ENCODE data around the gene TUBA3C.

TUBA3C gene

DNA sequence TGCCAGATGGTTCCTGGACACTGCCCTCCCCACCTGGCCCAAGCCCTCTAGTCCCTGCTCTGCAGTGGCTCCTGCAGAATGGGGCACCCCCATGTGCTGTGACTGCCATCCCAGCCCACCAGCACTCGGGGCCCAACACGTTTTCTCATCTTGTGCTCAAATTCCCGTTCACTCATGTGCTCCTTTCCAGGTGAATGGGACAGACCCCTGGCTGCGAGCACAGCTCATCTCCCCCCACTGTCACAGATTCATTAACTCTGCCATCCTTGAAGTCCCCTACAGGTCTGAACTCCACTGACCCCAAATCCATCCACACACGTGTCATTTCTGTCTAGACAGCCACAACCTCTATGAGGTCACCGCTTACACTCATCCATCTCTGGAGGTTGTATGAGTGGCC is 23.6 kb downstream of the TUBA3C start:
- H3K4me3 Mint-ChIP-seq = no peak overlapping the region
- ATAC-seq (replicated peaks; ENCODE audit: extremely low read depth, poor library complexity, severe bottlenecking) = no peak
- no peaks in the 10 kb centered on the region for H3K9me3 Mint-ChIP-seq
- no peak for DNase-seq (ENCODE audit: low spot score in 2 of 2)
- H3K36me3 Mint-ChIP-seq (ENCODE audit: insufficient read depth) = no peaks in the 10 kb centered on the region
- H3K27me3 Mint-ChIP-seq = no peaks in the 10 kb centered on the region
- H3K27ac Mint-ChIP-seq (ENCODE audit: low read depth) = no peak overlapping the region
- H3K4me1 Mint-ChIP-seq = no peaks in the 10 kb centered on the region

DNA sequence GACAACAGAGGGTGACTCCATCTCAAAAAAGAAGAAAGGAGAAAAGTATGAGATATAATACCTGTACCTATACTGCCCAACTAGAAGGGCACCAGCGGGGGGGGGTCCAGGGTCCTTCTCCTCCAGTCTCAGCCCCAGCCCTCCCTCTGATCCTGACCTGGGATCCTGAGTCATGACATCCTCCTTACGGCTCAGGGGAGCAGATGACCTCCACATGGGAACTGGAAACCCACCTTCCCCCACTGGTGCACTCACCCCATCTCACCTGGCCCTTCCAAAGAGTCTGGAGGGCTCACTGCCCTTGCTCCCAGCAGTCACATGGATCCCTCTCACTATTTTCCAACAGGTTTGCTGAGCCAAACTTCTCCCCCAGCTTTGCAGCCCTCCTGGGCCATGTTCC is 24.2 kb downstream of the TUBA3C start:
- Mint-ChIP-seq H3K4me1 (no peaks in the 10 kb centered on the region), H3K9me3 (no peaks in the 10 kb centered on the region), H3K4me3 (no peak overlapping the region), H3K27me3 (no peaks in the 10 kb centered on the region), H3K27ac (ENCODE audit: low read depth) (no peak overlapping the region), H3K36me3 (ENCODE audit: insufficient read depth) (no peaks in the 10 kb centered on the region)
- DNase-seq (ENCODE audit: low spot score in 2 of 2) (no peak), ATAC-seq (replicated peaks; ENCODE audit: extremely low read depth, poor library complexity, severe bottlenecking) (no peak)

GRCh38 chr13:19156013-19156825 is 25.4 kb downstream of the TUBA3C start:
- Mint-ChIP-seq H3K9me3 (no peaks in the 10 kb centered on the region), H3K36me3 (ENCODE audit: insufficient read depth) (no peaks in the 10 kb centered on the region), H3K27ac (ENCODE audit: low read depth) (no peak overlapping the region), H3K4me1 (no peaks in the 10 kb centered on the region), H3K4me3 (no peak overlapping the region), H3K27me3 (no peaks in the 10 kb centered on the region)
- DNase-seq (ENCODE audit: low spot score in 2 of 2) (no peak), ATAC-seq (replicated peaks; ENCODE audit: extremely low read depth, poor library complexity, severe bottlenecking) (no peak)

- ATAC-seq (replicated peaks; ENCODE audit: extremely low read depth, poor library complexity, severe bottlenecking) = no peak
- DNase-seq (ENCODE audit: low spot score in 2 of 2) = no peak
- H3K9me3 Mint-ChIP-seq = no peaks in the 10 kb centered on the region
- no peaks in the 10 kb centered on the region for H3K4me1 Mint-ChIP-seq
- no peaks in the 10 kb centered on the region for H3K27me3 Mint-ChIP-seq
- H3K4me3 Mint-ChIP-seq = no peak overlapping the region
- H3K27ac Mint-ChIP-seq (ENCODE audit: low read depth) = no peak overlapping the region
- no peaks in the 10 kb centered on the region for H3K36me3 Mint-ChIP-seq (ENCODE audit: insufficient read depth)
These were observed 26.2 kb downstream of the TUBA3C start for GRCh38 chr13:19155321-19155861.

DNA sequence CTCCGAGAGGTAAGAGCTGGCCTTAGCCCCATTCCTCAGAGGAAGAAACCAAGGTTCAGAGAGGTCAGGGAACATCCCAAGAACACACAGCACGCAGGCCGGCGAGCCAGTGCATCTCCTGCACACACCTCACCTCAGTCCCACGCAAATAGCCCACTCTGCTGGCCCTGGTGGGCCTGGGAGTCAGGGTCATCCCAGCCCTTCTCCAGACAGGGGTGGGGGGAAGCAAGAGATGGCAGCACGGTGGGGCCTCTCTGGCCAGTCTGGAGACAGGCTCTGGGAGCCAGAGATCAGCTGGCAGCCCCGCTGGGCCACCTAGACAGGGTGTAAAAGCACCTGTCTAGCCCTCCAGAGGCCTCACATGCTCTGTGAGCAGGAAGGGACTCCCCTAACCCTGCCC is 26.8 kb downstream of the TUBA3C start:
- ATAC-seq (replicated peaks; ENCODE audit: extremely low read depth, poor library complexity, severe bottlenecking) (no peak), DNase-seq (ENCODE audit: low spot score in 2 of 2) (no peak)
- no peak overlapping the region for H3K27ac Mint-ChIP-seq (ENCODE audit: low read depth)
- no peaks in the 10 kb centered on the region for H3K36me3 Mint-ChIP-seq (ENCODE audit: insufficient read depth)
- H3K4me3 Mint-ChIP-seq = no peak overlapping the region
- no peaks in the 10 kb centered on the region for H3K9me3 Mint-ChIP-seq
- H3K27me3 Mint-ChIP-seq = no peaks in the 10 kb centered on the region
- H3K4me1 Mint-ChIP-seq = no peaks in the 10 kb centered on the region

DNA sequence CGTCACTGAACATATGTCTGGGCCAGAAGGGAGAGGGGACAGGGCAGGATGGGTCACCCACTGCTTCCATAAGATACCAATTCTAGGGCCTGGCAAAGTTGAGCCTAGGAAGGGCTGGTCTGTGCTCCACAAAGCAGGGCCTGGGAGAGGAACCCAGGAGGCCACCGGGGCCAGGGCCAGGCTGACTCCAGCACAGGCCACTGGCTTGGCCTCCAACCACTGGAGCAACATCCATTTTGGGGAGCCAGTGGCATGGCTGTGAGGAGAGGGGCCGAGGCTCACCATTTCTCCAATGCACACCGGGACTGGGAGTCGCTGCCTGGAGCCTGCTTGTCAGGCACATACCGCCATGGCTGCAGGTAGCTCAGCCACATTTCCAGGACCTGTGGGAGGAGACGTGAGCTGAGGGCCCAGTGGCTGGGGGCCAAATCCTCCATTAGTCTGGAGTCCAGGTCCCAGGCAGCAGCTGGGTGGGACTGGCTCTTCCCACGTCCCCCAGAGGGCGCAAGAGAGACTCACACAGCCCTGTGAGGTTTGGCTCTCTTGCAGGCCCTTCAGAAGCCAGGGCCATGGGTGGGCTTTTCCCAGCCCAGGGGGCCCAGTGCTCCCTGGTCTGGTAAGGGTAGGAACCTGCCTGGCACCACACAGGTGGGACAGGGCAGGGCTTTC is 27.7 kb downstream of the TUBA3C start:
- Mint-ChIP-seq H3K36me3 (ENCODE audit: insufficient read depth) (no peaks in the 10 kb centered on the region), H3K4me3 (no peak overlapping the region), H3K27ac (ENCODE audit: low read depth) (no peak overlapping the region), H3K9me3 (peaks cover 3% of the 10 kb centered on the region), H3K4me1 (no peaks in the 10 kb centered on the region), H3K27me3 (no peaks in the 10 kb centered on the region)
- ATAC-seq (replicated peaks; ENCODE audit: extremely low read depth, poor library complexity, severe bottlenecking) = no peak
- no peak for DNase-seq (ENCODE audit: low spot score in 2 of 2)

DNA sequence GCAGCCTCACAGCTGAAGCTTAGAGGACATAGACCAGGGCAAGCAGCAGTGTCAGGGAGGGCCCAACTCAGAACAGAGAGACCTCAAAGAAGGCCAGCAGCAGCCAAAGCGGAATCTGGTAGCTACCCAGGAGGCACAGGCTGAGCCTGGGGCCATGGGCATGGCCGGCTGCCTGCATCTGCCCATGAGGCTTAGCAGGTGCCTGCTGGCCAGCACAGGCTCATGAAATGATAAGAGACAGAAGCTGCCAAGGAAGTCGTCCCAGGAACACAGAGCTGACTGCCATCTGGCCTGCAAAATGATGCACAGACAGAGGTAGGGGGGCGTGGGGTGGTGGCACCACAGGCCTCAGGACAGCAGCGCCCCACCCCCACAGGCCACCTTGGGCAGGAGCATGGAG is 29.2 kb downstream of the TUBA3C start:
- H3K27ac Mint-ChIP-seq (ENCODE audit: low read depth) = no peak overlapping the region
- H3K4me1 Mint-ChIP-seq = no peaks in the 10 kb centered on the region
- ATAC-seq (replicated peaks; ENCODE audit: extremely low read depth, poor library complexity, severe bottlenecking) (no peak), DNase-seq (ENCODE audit: low spot score in 2 of 2) (no peak)
- H3K27me3 Mint-ChIP-seq = no peaks in the 10 kb centered on the region
- peaks cover 9% of the 10 kb centered on the region for H3K9me3 Mint-ChIP-seq
- H3K36me3 Mint-ChIP-seq (ENCODE audit: insufficient read depth) = no peaks in the 10 kb centered on the region
- no peak overlapping the region for H3K4me3 Mint-ChIP-seq

GRCh38 chr13:19151581-19152263 is 29.9 kb downstream of the TUBA3C start:
- Mint-ChIP-seq H3K4me1 (no peaks in the 10 kb centered on the region), H3K27ac (ENCODE audit: low read depth) (no peak overlapping the region), H3K4me3 (no peak overlapping the region), H3K9me3 (peaks cover 9% of the 10 kb centered on the region), H3K27me3 (no peaks in the 10 kb centered on the region), H3K36me3 (ENCODE audit: insufficient read depth) (no peaks in the 10 kb centered on the region)
- ATAC-seq (replicated peaks; ENCODE audit: extremely low read depth, poor library complexity, severe bottlenecking) (no peak), DNase-seq (ENCODE audit: low spot score in 2 of 2) (no peak)

DNA sequence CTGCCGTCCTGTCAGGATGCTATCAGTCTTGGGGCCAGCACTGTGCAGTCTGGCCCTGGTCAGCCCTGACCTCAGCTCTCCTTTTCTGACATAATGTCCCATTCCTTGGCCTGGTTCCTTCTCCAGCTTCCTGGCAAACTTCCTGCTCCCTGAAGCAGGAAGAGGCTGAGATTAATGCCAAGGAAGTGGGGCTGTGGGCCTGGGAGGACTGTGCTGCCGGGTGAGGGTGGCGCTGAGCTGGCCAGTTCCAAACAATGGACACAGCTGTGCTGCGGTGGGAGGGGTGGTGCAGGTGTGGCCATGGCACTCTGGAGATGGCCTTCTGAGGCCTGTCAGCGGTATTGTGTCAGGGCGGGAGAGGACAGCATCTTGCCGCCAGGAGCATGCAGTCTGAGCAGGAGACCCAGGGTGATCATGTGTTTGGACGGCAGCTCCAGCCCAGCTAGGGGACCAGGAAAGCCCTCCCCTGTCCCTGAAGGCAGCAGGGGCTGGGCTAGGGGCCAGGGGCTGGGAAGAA is 30.9 kb downstream of the TUBA3C start:
- H3K27me3 Mint-ChIP-seq = no peaks in the 10 kb centered on the region
- peaks cover 9% of the 10 kb centered on the region for H3K9me3 Mint-ChIP-seq
- H3K4me3 Mint-ChIP-seq = no peak overlapping the region
- no peaks in the 10 kb centered on the region for H3K4me1 Mint-ChIP-seq
- no peak for DNase-seq (ENCODE audit: low spot score in 2 of 2)
- no peaks in the 10 kb centered on the region for H3K36me3 Mint-ChIP-seq (ENCODE audit: insufficient read depth)
- no peak overlapping the region for H3K27ac Mint-ChIP-seq (ENCODE audit: low read depth)
- ATAC-seq (replicated peaks; ENCODE audit: extremely low read depth, poor library complexity, severe bottlenecking) = no peak

GRCh38 chr13:19150226-19150625 is 31.4 kb downstream of the TUBA3C start:
- H3K4me3 Mint-ChIP-seq = no peak overlapping the region
- DNase-seq (ENCODE audit: low spot score in 2 of 2) = no peak
- no peak for ATAC-seq (replicated peaks; ENCODE audit: extremely low read depth, poor library complexity, severe bottlenecking)
- peaks cover 9% of the 10 kb centered on the region for H3K9me3 Mint-ChIP-seq
- no peaks in the 10 kb centered on the region for H3K36me3 Mint-ChIP-seq (ENCODE audit: insufficient read depth)
- no peaks in the 10 kb centered on the region for H3K27me3 Mint-ChIP-seq
- H3K4me1 Mint-ChIP-seq = no peaks in the 10 kb centered on the region
- no peak overlapping the region for H3K27ac Mint-ChIP-seq (ENCODE audit: low read depth)

DNA sequence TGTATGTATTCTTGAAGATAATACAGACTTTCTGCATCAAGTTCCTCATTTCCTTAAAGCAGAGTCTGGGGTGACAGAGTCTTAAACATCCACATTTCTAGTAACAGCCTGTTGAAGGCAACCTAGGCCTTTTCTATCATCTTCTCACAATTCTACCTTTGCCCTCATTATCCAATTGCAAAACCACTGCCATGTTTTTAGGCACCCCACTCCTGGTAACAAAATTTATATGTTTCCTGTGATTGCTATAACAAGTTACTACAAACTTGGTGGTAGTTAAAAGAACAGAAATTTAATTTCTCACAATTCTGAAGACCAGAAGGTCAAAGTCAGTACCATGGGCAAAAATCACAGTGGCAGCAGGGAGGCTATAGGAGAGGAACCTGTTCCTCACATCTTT is 33.1 kb downstream of the TUBA3C start:
- Mint-ChIP-seq H3K9me3 (peaks cover 9% of the 10 kb centered on the region), H3K4me1 (no peaks in the 10 kb centered on the region), H3K36me3 (ENCODE audit: insufficient read depth) (no peaks in the 10 kb centered on the region), H3K27ac (ENCODE audit: low read depth) (no peak overlapping the region), H3K27me3 (no peaks in the 10 kb centered on the region), H3K4me3 (no peak overlapping the region)
- ATAC-seq (replicated peaks; ENCODE audit: extremely low read depth, poor library complexity, severe bottlenecking) = no peak
- DNase-seq (ENCODE audit: low spot score in 2 of 2) = no peak
